Vagina (tissue), 2 donors: ENCODE data around the gene SNHG17. TPM values are rescaled to one million over a fixed set of nuclear protein-coding genes. Genes with fewer than 3 reads are reported as not detected.
"Not testable (repeated sequence)": the region's sequence is repeated elsewhere in the genome, so short reads cannot be mapped to it uniquely, and the experiment has no call there.

ENCODE experiments used
- DNase-seq, 2 donors: peaks; one replicate each; pipeline ENCODE4 v3.0.0-alpha.2; 2017; ENCODE audit errors: extremely low spot score in 2 of 2
- H3K27ac ChIP-seq: fragments of 200-600 bp; sonication (generic); one replicate; pipeline ENCODE4 v1.5.1; 2019
- H3K27me3 ChIP-seq: fragments of 200-600 bp; sonication (generic); one replicate; pipeline ENCODE4 v1.5.1; 2019
- H3K36me3 ChIP-seq, 2 donors: fragments of 200-600 bp; sonication (generic); one replicate each; pipeline ENCODE4 v1.5.1; 2017 to 2019
- H3K4me1 ChIP-seq: fragments of 200-600 bp; sonication (generic); one replicate; pipeline ENCODE4 v1.5.1; 2019
- H3K4me3 ChIP-seq, 2 donors: fragments of 200-600 bp; sonication (generic); 1 replicate in 1 of 2; 2 replicates in 1 of 2; pipeline ENCODE4 v1.5.1; 2016 to 2019
- H3K9me3 ChIP-seq: fragments of 200-600 bp; sonication (generic); one replicate; pipeline ENCODE4 v1.5.1; 2019
- POLR2A ChIP-seq, 2 donors: fragments of 450-650 bp; IDR thresholded peaks; one replicate each; pipeline ENCODE4 v1.6.1; 2017; ENCODE audit warnings: antibody characterized with exemption in 2 of 2, mild to moderate bottlenecking in 2 of 2, moderate library complexity in 2 of 2
- POLR2AphosphoS5 ChIP-seq, 2 donors: sonication (generic); formaldehyde crosslinking; IDR thresholded peaks; one replicate each; pipeline ENCODE4 v1.9.0; 2017; ENCODE audit warnings: antibody characterized with exemption in 2 of 2, mild to moderate bottlenecking in 2 of 2, low read depth in 1 of 2; ENCODE audit not compliant: insufficient read depth in 1 of 2
- intact Hi-C: fragments of 100-400 bp; cut with DNase I; formaldehyde crosslinking; loops from one replicate; pipeline ENCODE4 v1.15.1; 2023
- total RNA-seq: library from RNA; depleted of rRNA; stranded (reverse); fragments of >200 nt; gene quantifications from one replicate; pipeline ENCODE4 v1.2.3, GENCODE V29; 2016
- TF ChIP-seq, protein P1 (sequence below), 3 experiments: fragments of 450-650 bp in 2 of 3; fragments of 200-600 bp in 1 of 3; sonication (generic) in 1 of 3; IDR thresholded peaks; one replicate each; pipeline ENCODE4 v1.5.1; 2017 to 2019; ENCODE audit warnings: antibody characterized with exemption in 3 of 3, mild to moderate bottlenecking in 2 of 3, moderate library complexity in 2 of 3

SNHG17 gene
- total RNA-seq, 1 donor from 2014 or later: 37.3 TPM

DNA sequence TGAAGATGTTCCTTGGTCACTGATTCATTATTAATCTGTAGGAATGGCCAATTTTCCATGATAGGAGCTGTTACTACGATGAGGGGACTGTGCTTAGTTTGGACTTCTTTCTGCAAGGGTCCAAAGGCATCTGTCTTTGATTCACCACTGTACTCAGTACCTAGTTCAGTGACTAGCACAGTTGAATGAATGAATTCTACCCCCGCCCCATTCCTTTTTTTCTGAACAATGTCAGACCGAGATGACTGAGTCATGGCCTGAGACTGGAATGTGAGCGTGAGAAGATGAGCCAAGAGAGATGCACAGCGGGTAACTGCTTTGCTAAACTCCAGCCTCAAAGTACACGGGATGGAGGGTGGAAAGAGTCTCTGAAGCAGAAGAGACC is 419 bp upstream of the SNHG17 start:
- intact Hi-C loops: no loop called here
- DNase-seq: no peak
- Histone ChIP-seq H3K36me3 (peaks cover 0 to 25% of the 10 kb centered on the region in 2 donors), H3K9me3 (no peaks in the 10 kb centered on the region), H3K4me3 (peak overlapping the region in 1 of 2 donors; percentile 66), H3K4me1 (peaks cover 23% of the 10 kb centered on the region), H3K27ac (no peak overlapping the region), H3K27me3 (no peaks in the 10 kb centered on the region)
- TF ChIP-seq POLR2A (IDR thresholded peaks at IDR 0.05) (no peak), POLR2AphosphoS5 (IDR thresholded peaks at IDR 0.05; ENCODE audit: insufficient read depth in 1 of 2, low read depth in 1 of 2) (no peak)
- TF ChIP-seq, protein P1, sequence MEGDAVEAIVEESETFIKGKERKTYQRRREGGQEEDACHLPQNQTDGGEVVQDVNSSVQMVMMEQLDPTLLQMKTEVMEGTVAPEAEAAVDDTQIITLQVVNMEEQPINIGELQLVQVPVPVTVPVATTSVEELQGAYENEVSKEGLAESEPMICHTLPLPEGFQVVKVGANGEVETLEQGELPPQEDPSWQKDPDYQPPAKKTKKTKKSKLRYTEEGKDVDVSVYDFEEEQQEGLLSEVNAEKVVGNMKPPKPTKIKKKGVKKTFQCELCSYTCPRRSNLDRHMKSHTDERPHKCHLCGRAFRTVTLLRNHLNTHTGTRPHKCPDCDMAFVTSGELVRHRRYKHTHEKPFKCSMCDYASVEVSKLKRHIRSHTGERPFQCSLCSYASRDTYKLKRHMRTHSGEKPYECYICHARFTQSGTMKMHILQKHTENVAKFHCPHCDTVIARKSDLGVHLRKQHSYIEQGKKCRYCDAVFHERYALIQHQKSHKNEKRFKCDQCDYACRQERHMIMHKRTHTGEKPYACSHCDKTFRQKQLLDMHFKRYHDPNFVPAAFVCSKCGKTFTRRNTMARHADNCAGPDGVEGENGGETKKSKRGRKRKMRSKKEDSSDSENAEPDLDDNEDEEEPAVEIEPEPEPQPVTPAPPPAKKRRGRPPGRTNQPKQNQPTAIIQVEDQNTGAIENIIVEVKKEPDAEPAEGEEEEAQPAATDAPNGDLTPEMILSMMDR (IDR thresholded peaks at IDR 0.05): no peak

DNA sequence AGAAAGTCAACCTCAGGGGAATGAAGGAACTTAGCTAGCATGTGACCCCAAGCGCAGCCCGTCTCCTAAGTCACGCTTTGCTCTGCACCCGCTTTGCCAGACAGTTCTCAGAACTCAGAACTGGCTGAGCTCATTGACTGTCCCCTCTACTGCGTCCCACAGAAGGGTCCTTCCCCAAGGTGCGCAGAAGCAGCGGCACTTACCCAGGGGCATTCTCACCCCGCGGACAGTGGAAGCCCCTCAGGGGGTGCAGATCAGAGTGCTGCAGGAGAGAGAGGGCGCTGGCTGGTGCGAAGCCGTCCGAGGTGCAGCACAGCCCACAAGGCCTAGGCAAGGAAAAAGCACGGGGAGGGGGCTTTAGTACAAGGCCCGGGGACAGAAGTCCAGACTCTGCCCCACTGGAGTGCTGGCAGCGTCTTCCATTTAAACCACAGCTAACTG is 807 bp downstream of the SNHG17 start:
- peak overlapping the region; percentile 37 for H3K27ac ChIP-seq

DNA sequence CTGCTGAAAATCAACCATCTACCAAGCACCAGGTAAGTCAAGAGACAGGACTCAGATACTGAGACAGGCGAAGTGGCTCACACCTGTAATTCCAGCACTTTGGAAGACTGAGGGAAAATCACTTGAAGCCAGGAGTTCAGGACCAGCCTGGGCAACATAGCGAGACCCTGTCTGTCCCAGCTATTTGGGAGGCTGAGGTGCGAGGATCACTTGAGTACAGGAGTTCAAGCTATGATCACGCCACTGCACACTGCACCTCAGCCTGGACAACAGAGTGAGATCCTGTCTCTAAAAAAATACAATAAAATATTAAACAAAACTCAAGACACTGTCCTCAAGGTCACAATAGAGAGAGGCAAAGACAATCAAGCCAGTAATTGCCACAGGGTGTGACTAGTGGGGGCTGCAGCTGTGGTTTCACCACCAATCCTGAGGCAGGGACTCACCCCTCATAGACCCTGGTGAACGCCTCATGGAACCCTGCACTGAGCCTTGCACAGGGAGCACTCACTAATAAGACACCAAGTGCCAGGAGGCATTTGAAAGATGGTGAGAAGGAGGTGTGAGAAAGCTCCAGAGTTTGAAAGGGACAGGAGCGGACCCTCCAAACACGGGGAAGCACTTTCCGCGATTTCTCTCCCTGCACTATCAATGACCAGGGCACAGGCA is 1.7 kb downstream of the SNHG17 start:
- Histone ChIP-seq H3K36me3 (peaks cover 4 to 46% of the 10 kb centered on the region in 2 donors), H3K27me3 (no peaks in the 10 kb centered on the region), H3K4me1 (peaks cover 23% of the 10 kb centered on the region), H3K9me3 (no peaks in the 10 kb centered on the region), H3K27ac (no peak overlapping the region), H3K4me3 (peak overlapping the region; percentile 66 to 77)
- intact Hi-C loops: no loop called here
- DNase-seq: no peak
- TF ChIP-seq POLR2AphosphoS5 (IDR thresholded peaks at IDR 0.05; ENCODE audit: insufficient read depth in 1 of 2, low read depth in 1 of 2) (no peak), POLR2A (IDR thresholded peaks at IDR 0.05) (no peak)
- TF ChIP-seq, protein P1 (IDR thresholded peaks at IDR 0.05): no peak

More for the DNA sequence above, 807 bp downstream of the SNHG17 start:
- intact Hi-C loops: no loop called here
- H3K4me1 ChIP-seq: peaks cover 23% of the 10 kb centered on the region
- H3K27me3 ChIP-seq: no peaks in the 10 kb centered on the region
- H3K36me3 ChIP-seq: peaks cover 4 to 37% of the 10 kb centered on the region in 2 donors
- H3K9me3 ChIP-seq: no peaks in the 10 kb centered on the region
- DNase-seq: no peak
- TF ChIP-seq POLR2AphosphoS5 (IDR thresholded peaks at IDR 0.05; ENCODE audit: insufficient read depth in 1 of 2, low read depth in 1 of 2): no peak
- no peak for TF ChIP-seq POLR2A (IDR thresholded peaks at IDR 0.05)
- TF ChIP-seq, protein P1 (IDR thresholded peaks at IDR 0.05): no peak
- peak overlapping the region; percentile 66 to 77 for H3K4me3 ChIP-seq

DNA sequence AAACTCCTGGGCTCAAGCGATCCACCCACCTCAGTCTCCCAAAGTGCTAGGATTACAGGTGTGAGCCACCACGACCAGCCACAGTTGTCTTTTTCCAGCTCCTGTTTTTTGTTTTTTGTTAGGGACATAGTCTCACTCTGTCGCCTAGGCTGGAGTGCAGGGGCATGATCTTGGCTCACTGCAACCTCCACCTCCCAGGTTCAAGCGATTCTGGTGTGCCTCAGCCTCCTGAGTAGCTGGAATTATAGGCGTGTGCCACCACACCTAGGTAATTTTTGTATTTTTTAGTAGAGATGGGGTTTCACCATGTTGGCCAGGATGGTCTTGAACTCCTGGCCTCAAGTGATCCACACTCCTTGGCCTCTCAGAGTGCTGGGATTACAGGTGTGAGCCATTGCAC is 2.3 kb downstream of the SNHG17 start:
- H3K9me3 ChIP-seq, H3K27ac ChIP-seq, intact Hi-C loops, H3K4me3 ChIP-seq, H3K27me3 ChIP-seq, DNase-seq: not testable (repeated sequence)
- Histone ChIP-seq H3K36me3 (peaks cover 4 to 52% of the 10 kb centered on the region in 2 donors), H3K4me1 (peaks cover 23% of the 10 kb centered on the region)

DNA sequence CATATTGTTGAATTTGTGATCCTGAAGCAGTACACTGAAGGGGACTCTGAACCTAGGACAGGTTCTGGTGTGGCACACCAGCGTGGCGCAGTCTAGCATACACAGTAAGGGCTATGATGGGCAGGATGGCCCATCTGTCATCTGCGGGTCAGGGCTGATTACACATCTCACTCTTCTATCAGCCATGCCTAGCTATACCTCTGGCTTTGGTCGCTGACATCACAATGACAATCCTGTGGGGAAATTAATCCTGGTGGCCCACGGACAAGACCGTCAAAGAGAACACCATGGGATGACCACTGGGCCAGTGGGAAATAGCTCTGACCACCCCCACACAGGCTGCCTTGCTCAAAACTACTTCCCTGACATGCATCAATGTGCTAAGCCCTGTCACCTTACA is 2.8 kb downstream of the SNHG17 start:
- no peak for DNase-seq
- peaks cover 4 to 58% of the 10 kb centered on the region in 2 donors for H3K36me3 ChIP-seq
- intact Hi-C loops: no loop called here
- peaks cover 26% of the 10 kb centered on the region for H3K4me1 ChIP-seq
- TF ChIP-seq POLR2AphosphoS5 (IDR thresholded peaks at IDR 0.05; ENCODE audit: insufficient read depth in 1 of 2, low read depth in 1 of 2): no peak
- TF ChIP-seq, protein P1 (IDR thresholded peaks at IDR 0.05): no peak
- TF ChIP-seq POLR2A (IDR thresholded peaks at IDR 0.05): no peak
- no peak overlapping the region for H3K27ac ChIP-seq
- H3K4me3 ChIP-seq: no peak overlapping the region
- H3K27me3 ChIP-seq: no peaks in the 10 kb centered on the region
- H3K9me3 ChIP-seq: no peaks in the 10 kb centered on the region
